Skeletal muscle satellite cell (primary cell): ENCODE data around the gene CCM2L.
"Not testable (repeated sequence)": the region's sequence is repeated elsewhere in the genome, so short reads cannot be mapped to it uniquely, and the experiment has no call there.

Source experiments
- H3K27me3 ChIP-seq: 2 replicates; pipeline ENCODE4 v1.7.0; 2013; ENCODE audit warnings: low read length; ENCODE audit not compliant: control insufficient read depth, insufficient read depth
- H3K36me3 ChIP-seq: 2 replicates; pipeline ENCODE4 v1.7.0; 2013; ENCODE audit warnings: mild to moderate bottlenecking, control low read depth, low read length; ENCODE audit not compliant: insufficient read depth
- H3K4me1 ChIP-seq: 2 replicates; pipeline ENCODE4 v1.7.0; 2013; ENCODE audit warnings: low read length; ENCODE audit not compliant: control insufficient read depth, insufficient read depth
- H3K4me2 ChIP-seq: 2 replicates; pipeline ENCODE4 v1.7.0; 2013; ENCODE audit warnings: mild to moderate bottlenecking, low read length
- H3K4me3 ChIP-seq: 2 replicates; pipeline ENCODE4 v1.7.0; 2013; ENCODE audit warnings: low read length
- H3K9ac ChIP-seq: 2 replicates; pipeline ENCODE4 v1.7.0; 2013; ENCODE audit warnings: mild to moderate bottlenecking, low read depth, low read length, moderate library complexity
- H3K9me3 ChIP-seq: replicated peaks from 2 replicates; pipeline ENCODE4 v1.7.0; 2013; ENCODE audit warnings: mild to moderate bottlenecking, control low read depth, low read length

CCM2L gene

GRCh38 chr20:32033721-32034120, 23.5 kb downstream of the CCM2L start:
- not testable (repeated sequence) for H3K9ac ChIP-seq, H3K36me3 ChIP-seq, H3K4me1 ChIP-seq, H3K4me2 ChIP-seq, H3K4me3 ChIP-seq, H3K9me3 ChIP-seq
- peaks cover 90% of the 10 kb centered on the region for H3K27me3 ChIP-seq

- Histone ChIP-seq H3K4me3 (no peak overlapping the region), H3K36me3 (no peaks in the 10 kb centered on the region), H3K9ac (no peak overlapping the region), H3K9me3 (no peaks in the 10 kb centered on the region), H3K27me3 (peaks cover 84% of the 10 kb centered on the region), H3K4me1 (peaks cover 3% of the 10 kb centered on the region), H3K4me2 (no peak overlapping the region)
These were observed 24.6 kb downstream of the CCM2L start for GRCh38 chr20:32034581-32035425.

- Histone ChIP-seq H3K4me2 (no peak overlapping the region), H3K4me1 (peaks cover 3% of the 10 kb centered on the region), H3K4me3 (no peak overlapping the region), H3K9me3 (no peaks in the 10 kb centered on the region), H3K27me3 (peaks cover 83% of the 10 kb centered on the region), H3K36me3 (no peaks in the 10 kb centered on the region), H3K9ac (no peak overlapping the region)
These were observed 25.2 kb downstream of the CCM2L start for GRCh38 chr20:32035426-32035779.

- H3K4me2 ChIP-seq = no peak overlapping the region
- H3K36me3 ChIP-seq = no peaks in the 10 kb centered on the region
- H3K27me3 ChIP-seq = peaks cover 81% of the 10 kb centered on the region
- H3K9ac ChIP-seq = no peak overlapping the region
- H3K9me3 ChIP-seq = no peaks in the 10 kb centered on the region
- H3K4me1 ChIP-seq = peaks cover 1% of the 10 kb centered on the region
- H3K4me3 ChIP-seq = no peak overlapping the region
These were observed 26.0 kb downstream of the CCM2L start for GRCh38 chr20:32036252-32036651.

GRCh38 chr20:32036716-32037485, 26.7 kb downstream of the CCM2L start:
- no peaks in the 10 kb centered on the region for H3K9me3 ChIP-seq
- H3K4me2 ChIP-seq = no peak overlapping the region
- no peak overlapping the region for H3K4me3 ChIP-seq
- H3K4me1 ChIP-seq = no peaks in the 10 kb centered on the region
- no peak overlapping the region for H3K9ac ChIP-seq
- H3K27me3 ChIP-seq = peaks cover 83% of the 10 kb centered on the region
- no peaks in the 10 kb centered on the region for H3K36me3 ChIP-seq

- no peak overlapping the region for H3K9ac ChIP-seq
- H3K4me1 ChIP-seq = no peaks in the 10 kb centered on the region
- H3K4me2 ChIP-seq = no peak overlapping the region
- H3K36me3 ChIP-seq = no peaks in the 10 kb centered on the region
- H3K4me3 ChIP-seq = no peak overlapping the region
- no peaks in the 10 kb centered on the region for H3K9me3 ChIP-seq
- H3K27me3 ChIP-seq = peaks cover 84% of the 10 kb centered on the region
These were observed 27.7 kb downstream of the CCM2L start for GRCh38 chr20:32037929-32038328.

GRCh38 chr20:32040142-32040953, 30.1 kb downstream of the CCM2L start:
- Histone ChIP-seq H3K27me3 (peaks cover 79% of the 10 kb centered on the region), H3K4me2 (no peak overlapping the region), H3K9me3 (no peaks in the 10 kb centered on the region), H3K9ac (no peak overlapping the region), H3K36me3 (no peaks in the 10 kb centered on the region), H3K4me3 (no peak overlapping the region), H3K4me1 (no peaks in the 10 kb centered on the region)

GRCh38 chr20:32045999-32046398, 35.8 kb downstream of the CCM2L start:
- no peak overlapping the region for H3K9ac ChIP-seq
- H3K9me3 ChIP-seq = no peaks in the 10 kb centered on the region
- no peaks in the 10 kb centered on the region for H3K36me3 ChIP-seq
- H3K4me2 ChIP-seq = no peak overlapping the region
- H3K4me3 ChIP-seq = no peak overlapping the region
- no peaks in the 10 kb centered on the region for H3K4me1 ChIP-seq
- peaks cover 69% of the 10 kb centered on the region for H3K27me3 ChIP-seq

GRCh38 chr20:32050324-32050841, 40.1 kb downstream of the CCM2L start:
- Histone ChIP-seq H3K9ac (no peak overlapping the region), H3K4me2 (no peak overlapping the region), H3K36me3 (no peaks in the 10 kb centered on the region), H3K9me3 (no peaks in the 10 kb centered on the region), H3K27me3 (peaks cover 70% of the 10 kb centered on the region), H3K4me3 (no peak overlapping the region), H3K4me1 (no peaks in the 10 kb centered on the region)

GRCh38 chr20:32050851-32051556, 40.8 kb downstream of the CCM2L start:
- no peak overlapping the region for H3K4me2 ChIP-seq
- H3K4me1 ChIP-seq = no peaks in the 10 kb centered on the region
- no peaks in the 10 kb centered on the region for H3K36me3 ChIP-seq
- no peak overlapping the region for H3K9ac ChIP-seq
- peaks cover 74% of the 10 kb centered on the region for H3K27me3 ChIP-seq
- no peaks in the 10 kb centered on the region for H3K9me3 ChIP-seq
- H3K4me3 ChIP-seq = no peak overlapping the region

GRCh38 chr20:32051720-32052089, 41.5 kb downstream of the CCM2L start:
- Histone ChIP-seq H3K27me3 (peaks cover 75% of the 10 kb centered on the region), H3K4me3 (no peak overlapping the region), H3K4me1 (no peaks in the 10 kb centered on the region), H3K9ac (no peak overlapping the region), H3K36me3 (no peaks in the 10 kb centered on the region), H3K4me2 (no peak overlapping the region), H3K9me3 (no peaks in the 10 kb centered on the region)
